WTC11 (cell line): ENCODE results near the gene RTP5. TPM values are rescaled to one million over a fixed set of nuclear protein-coding genes. Genes with fewer than 3 reads are reported as not detected.

Experiments used
- ATAC-seq: fragments of 200-7000 bp; cut with Tn5 transposase; 2 replicates; pipeline ENCODE4 v1.10.0; 2021; ENCODE audit warnings: mild to moderate bottlenecking, moderate library complexity
- CTCF ChIA-PET: fragments of 300-600 bp; sonication (Branson Sonifier 250); formaldehyde crosslinking; loops from one replicate; lab custom pipeline; 2021; ENCODE audit warnings: antibody characterized with exemption; lab: Charles Lee
- POLR2A ChIA-PET: fragments of 350-600 bp; sonication (Branson Sonifier 250); formaldehyde crosslinking; loops from one replicate; lab custom pipeline; 2021; ENCODE audit warnings: antibody characterized with exemption; lab: Charles Lee
- DNase-seq: peaks from one replicate; pipeline ENCODE4 v3.0.0; 2021; ENCODE audit warnings: low spot score
- H3K27ac Mint-ChIP-seq: 2 replicates; pipeline ENCODE4 v1.8.0; 2021; ENCODE audit warnings: mixed read lengths
- H3K27me3 Mint-ChIP-seq: 2 replicates; pipeline ENCODE4 v1.8.0; 2021; ENCODE audit warnings: low read depth, mild to moderate bottlenecking, moderate library complexity, mixed read lengths
- H3K36me3 Mint-ChIP-seq: 2 replicates; pipeline ENCODE4 v1.8.0; 2021; ENCODE audit warnings: mixed read lengths
- H3K4me1 Mint-ChIP-seq: 2 replicates; pipeline ENCODE4 v1.8.0; 2022; ENCODE audit warnings: mixed read lengths
- H3K4me3 Mint-ChIP-seq: 2 replicates; pipeline ENCODE4 v1.8.0; 2021; ENCODE audit warnings: mild to moderate bottlenecking, moderate library complexity, mixed read lengths
- H3K9me3 Mint-ChIP-seq: 2 replicates; pipeline ENCODE4 v1.8.0; 2021; ENCODE audit warnings: mixed read lengths
- CREM ChIP-seq: sonication (generic); formaldehyde crosslinking; IDR thresholded peaks from 2 replicates; pipeline ENCODE4 v1.8.1; 2022; ENCODE audit warnings: mild to moderate bottlenecking, missing genetic modification reagents, moderate library complexity
- GTF2I ChIP-seq: fragments of 250-450 bp; sonication (Bioruptor Pico); conservative IDR thresholded peaks from 2 replicates; pipeline ENCODE4 v1.4.0; 2021; ENCODE audit warnings: mild to moderate bottlenecking
- HMGA2 ChIP-seq: fragments of 250-450 bp; sonication (Bioruptor Pico); IDR thresholded peaks from 2 replicates; pipeline ENCODE4 v1.4.0; 2021; ENCODE audit warnings: mild to moderate bottlenecking, moderate library complexity
- NFYB ChIP-seq: sonication (generic); formaldehyde crosslinking; conservative IDR thresholded peaks from 2 replicates; pipeline ENCODE4 v1.8.0; 2022; ENCODE audit warnings: low read depth, missing genetic modification reagents
- SMAD3 ChIP-seq: sonication (generic); formaldehyde crosslinking; IDR thresholded peaks from 2 replicates; pipeline ENCODE4 v1.8.0; 2022; ENCODE audit warnings: missing genetic modification reagents, mild to moderate bottlenecking, borderline replicate concordance
- SP1 ChIP-seq: sonication (generic); formaldehyde crosslinking; conservative IDR thresholded peaks from 2 replicates; pipeline ENCODE4 v1.8.1; 2022; ENCODE audit warnings: missing genetic modification reagents
- ZNF121 ChIP-seq: sonication (generic); formaldehyde crosslinking; IDR thresholded peaks from 2 replicates; pipeline ENCODE4 v1.8.0; 2023; ENCODE audit warnings: missing genetic modification reagents
- ZNF671 ChIP-seq: fragments of 250-450 bp; sonication (Bioruptor Pico); IDR thresholded peaks from 2 replicates; pipeline ENCODE4 v1.8.0; 2021; ENCODE audit warnings: mild to moderate bottlenecking
- total RNA-seq: library from RNA; stranded (reverse); gene quantifications from 3 replicates; pipeline ENCODE4 v1.2.3, GENCODE V29; 2021
- TF ChIP-seq, protein P1 (sequence below): fragments of 250-450 bp; sonication (Bioruptor Pico); IDR thresholded peaks from 2 replicates; pipeline ENCODE4 v1.9.0; 2021; ENCODE audit warnings: mild to moderate bottlenecking
- TF ChIP-seq, protein P2 (sequence below): sonication (generic); formaldehyde crosslinking; IDR thresholded peaks from 2 replicates; pipeline ENCODE4 v1.8.0; 2022; ENCODE audit warnings: missing genetic modification reagents
- TF ChIP-seq, protein P3 (sequence below): fragments of 250-450 bp; sonication (Bioruptor Pico); IDR thresholded peaks from 2 replicates; pipeline ENCODE4 v1.8.0; 2021; ENCODE audit warnings: mild to moderate bottlenecking
- TF ChIP-seq, protein P4 (sequence below): sonication (generic); formaldehyde crosslinking; IDR thresholded peaks from 2 replicates; pipeline ENCODE4 v1.8.1; 2022; ENCODE audit warnings: missing genetic modification reagents, borderline replicate concordance
- TF ChIP-seq, protein P5 (sequence below): fragments of 200-600 bp; IDR thresholded peaks from 2 replicates; pipeline ENCODE4 v1.8.0; 2022; ENCODE audit warnings: antibody characterized with exemption
- TF ChIP-seq, protein P6 (sequence below): fragments of 250-450 bp; sonication (Bioruptor Pico); IDR thresholded peaks from 2 replicates; pipeline ENCODE4 v1.9.0; 2021; ENCODE audit warnings: mild to moderate bottlenecking, borderline replicate concordance
- TF ChIP-seq, protein P7 (sequence below): fragments of 250-450 bp; sonication (Bioruptor Pico); IDR thresholded peaks from 2 replicates; pipeline ENCODE4 v2.1.2; 2022; ENCODE audit warnings: mild to moderate bottlenecking, moderate library complexity
- TF ChIP-seq, protein P8 (sequence below): sonication (generic); formaldehyde crosslinking; IDR thresholded peaks from 2 replicates; pipeline ENCODE4 v1.8.1; 2022; ENCODE audit warnings: low read depth, missing genetic modification reagents, borderline replicate concordance

Gene RTP5
- total RNA-seq, 1 experiment from 2014 or later, result not detected

DNA sequence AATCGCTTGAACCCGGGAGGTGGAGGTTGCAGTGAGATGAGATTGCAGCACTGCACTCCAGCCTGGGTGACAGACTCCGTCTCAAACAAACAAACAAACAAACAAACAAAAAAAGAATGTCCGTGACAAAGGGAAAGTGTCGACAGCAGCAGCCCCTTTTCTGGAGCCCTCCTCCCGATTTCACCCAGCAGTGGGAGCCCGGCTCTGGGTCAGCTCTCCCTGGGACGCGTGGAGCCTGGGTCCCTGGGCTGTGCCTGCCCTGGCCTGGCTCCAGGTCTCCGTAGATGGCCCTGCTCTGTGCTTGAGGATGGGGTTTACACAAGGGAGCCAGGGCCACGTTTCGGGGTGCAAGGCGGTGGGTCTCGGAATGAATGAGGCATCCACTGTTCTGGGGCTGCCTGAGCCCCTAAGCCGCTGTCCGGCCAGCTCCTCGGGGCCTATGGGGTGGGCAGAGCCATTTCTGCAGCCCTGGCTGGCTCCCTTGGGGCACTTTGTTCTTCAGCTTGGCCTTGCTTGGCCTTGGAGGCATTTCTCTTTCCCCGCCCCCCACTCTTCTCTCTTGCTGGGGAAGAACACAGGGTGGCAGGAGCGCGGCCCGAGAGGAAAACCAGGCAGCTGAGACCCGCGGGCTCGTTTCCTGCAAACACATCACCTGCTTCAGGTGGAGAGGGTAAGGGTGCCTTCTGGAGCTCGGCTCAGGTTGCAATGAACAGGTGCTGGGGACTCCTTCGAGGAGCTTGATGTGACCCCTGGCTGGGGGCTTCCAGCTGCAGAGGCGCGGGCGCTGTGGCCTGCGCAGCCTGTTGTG is 29.1 kb downstream of the RTP5 start:
- CTCF ChIA-PET, result no interaction called here
- Mint-ChIP-seq H3K4me3 (no peak overlapping the region), H3K27ac (no peak overlapping the region), H3K36me3 (peaks cover 6% of the 10 kb centered on the region; the same call in 1 of the 2 replicates), H3K27me3 (no peaks in the 10 kb centered on the region), H3K9me3 (no peaks in the 10 kb centered on the region), H3K4me1 (peaks cover 34% of the 10 kb centered on the region)
- POLR2A ChIA-PET, result no interaction called here
- ATAC-seq (no peak), DNase-seq (no peak)
- TF ChIP-seq, protein P1, sequence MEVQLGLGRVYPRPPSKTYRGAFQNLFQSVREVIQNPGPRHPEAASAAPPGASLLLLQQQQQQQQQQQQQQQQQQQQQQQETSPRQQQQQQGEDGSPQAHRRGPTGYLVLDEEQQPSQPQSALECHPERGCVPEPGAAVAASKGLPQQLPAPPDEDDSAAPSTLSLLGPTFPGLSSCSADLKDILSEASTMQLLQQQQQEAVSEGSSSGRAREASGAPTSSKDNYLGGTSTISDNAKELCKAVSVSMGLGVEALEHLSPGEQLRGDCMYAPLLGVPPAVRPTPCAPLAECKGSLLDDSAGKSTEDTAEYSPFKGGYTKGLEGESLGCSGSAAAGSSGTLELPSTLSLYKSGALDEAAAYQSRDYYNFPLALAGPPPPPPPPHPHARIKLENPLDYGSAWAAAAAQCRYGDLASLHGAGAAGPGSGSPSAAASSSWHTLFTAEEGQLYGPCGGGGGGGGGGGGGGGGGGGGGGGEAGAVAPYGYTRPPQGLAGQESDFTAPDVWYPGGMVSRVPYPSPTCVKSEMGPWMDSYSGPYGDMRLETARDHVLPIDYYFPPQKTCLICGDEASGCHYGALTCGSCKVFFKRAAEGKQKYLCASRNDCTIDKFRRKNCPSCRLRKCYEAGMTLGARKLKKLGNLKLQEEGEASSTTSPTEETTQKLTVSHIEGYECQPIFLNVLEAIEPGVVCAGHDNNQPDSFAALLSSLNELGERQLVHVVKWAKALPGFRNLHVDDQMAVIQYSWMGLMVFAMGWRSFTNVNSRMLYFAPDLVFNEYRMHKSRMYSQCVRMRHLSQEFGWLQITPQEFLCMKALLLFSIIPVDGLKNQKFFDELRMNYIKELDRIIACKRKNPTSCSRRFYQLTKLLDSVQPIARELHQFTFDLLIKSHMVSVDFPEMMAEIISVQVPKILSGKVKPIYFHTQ (CRISPR knock-in tag), result no peak
- TF ChIP-seq NFYB (CRISPR knock-in tag) (no peak), GTF2I (CRISPR knock-in tag) (no peak), HMGA2 (no peak), SMAD3 (CRISPR knock-in tag) (no peak), ZNF671 (no peak), CREM (no peak), SP1 (no peak), ZNF121 (CRISPR knock-in tag) (no peak)
- TF ChIP-seq, protein P2, sequence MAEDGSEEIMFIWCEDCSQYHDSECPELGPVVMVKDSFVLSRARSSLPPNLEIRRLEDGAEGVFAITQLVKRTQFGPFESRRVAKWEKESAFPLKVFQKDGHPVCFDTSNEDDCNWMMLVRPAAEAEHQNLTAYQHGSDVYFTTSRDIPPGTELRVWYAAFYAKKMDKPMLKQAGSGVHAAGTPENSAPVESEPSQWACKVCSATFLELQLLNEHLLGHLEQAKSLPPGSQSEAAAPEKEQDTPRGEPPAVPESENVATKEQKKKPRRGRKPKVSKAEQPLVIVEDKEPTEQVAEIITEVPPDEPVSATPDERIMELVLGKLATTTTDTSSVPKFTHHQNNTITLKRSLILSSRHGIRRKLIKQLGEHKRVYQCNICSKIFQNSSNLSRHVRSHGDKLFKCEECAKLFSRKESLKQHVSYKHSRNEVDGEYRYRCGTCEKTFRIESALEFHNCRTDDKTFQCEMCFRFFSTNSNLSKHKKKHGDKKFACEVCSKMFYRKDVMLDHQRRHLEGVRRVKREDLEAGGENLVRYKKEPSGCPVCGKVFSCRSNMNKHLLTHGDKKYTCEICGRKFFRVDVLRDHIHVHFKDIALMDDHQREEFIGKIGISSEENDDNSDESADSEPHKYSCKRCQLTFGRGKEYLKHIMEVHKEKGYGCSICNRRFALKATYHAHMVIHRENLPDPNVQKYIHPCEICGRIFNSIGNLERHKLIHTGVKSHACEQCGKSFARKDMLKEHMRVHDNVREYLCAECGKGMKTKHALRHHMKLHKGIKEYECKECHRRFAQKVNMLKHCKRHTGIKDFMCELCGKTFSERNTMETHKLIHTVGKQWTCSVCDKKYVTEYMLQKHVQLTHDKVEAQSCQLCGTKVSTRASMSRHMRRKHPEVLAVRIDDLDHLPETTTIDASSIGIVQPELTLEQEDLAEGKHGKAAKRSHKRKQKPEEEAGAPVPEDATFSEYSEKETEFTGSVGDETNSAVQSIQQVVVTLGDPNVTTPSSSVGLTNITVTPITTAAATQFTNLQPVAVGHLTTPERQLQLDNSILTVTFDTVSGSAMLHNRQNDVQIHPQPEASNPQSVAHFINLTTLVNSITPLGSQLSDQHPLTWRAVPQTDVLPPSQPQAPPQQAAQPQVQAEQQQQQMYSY (CRISPR knock-in tag), result no peak
- TF ChIP-seq, protein P3, sequence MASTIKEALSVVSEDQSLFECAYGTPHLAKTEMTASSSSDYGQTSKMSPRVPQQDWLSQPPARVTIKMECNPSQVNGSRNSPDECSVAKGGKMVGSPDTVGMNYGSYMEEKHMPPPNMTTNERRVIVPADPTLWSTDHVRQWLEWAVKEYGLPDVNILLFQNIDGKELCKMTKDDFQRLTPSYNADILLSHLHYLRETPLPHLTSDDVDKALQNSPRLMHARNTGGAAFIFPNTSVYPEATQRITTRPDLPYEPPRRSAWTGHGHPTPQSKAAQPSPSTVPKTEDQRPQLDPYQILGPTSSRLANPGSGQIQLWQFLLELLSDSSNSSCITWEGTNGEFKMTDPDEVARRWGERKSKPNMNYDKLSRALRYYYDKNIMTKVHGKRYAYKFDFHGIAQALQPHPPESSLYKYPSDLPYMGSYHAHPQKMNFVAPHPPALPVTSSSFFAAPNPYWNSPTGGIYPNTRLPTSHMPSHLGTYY, result no peak
- TF ChIP-seq, protein P4, sequence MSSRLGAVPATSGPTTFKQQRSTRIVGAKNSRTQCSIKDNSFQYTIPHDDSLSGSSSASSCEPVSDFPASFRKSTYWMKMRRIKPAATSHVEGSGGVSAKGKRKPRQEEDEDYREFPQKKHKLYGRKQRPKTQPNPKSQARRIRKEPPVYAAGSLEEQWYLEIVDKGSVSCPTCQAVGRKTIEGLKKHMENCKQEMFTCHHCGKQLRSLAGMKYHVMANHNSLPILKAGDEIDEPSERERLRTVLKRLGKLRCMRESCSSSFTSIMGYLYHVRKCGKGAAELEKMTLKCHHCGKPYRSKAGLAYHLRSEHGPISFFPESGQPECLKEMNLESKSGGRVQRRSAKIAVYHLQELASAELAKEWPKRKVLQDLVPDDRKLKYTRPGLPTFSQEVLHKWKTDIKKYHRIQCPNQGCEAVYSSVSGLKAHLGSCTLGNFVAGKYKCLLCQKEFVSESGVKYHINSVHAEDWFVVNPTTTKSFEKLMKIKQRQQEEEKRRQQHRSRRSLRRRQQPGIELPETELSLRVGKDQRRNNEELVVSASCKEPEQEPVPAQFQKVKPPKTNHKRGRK (CRISPR knock-in tag), result no peak
- TF ChIP-seq, protein P5, sequence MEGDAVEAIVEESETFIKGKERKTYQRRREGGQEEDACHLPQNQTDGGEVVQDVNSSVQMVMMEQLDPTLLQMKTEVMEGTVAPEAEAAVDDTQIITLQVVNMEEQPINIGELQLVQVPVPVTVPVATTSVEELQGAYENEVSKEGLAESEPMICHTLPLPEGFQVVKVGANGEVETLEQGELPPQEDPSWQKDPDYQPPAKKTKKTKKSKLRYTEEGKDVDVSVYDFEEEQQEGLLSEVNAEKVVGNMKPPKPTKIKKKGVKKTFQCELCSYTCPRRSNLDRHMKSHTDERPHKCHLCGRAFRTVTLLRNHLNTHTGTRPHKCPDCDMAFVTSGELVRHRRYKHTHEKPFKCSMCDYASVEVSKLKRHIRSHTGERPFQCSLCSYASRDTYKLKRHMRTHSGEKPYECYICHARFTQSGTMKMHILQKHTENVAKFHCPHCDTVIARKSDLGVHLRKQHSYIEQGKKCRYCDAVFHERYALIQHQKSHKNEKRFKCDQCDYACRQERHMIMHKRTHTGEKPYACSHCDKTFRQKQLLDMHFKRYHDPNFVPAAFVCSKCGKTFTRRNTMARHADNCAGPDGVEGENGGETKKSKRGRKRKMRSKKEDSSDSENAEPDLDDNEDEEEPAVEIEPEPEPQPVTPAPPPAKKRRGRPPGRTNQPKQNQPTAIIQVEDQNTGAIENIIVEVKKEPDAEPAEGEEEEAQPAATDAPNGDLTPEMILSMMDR, result no peak
- TF ChIP-seq, protein P6, sequence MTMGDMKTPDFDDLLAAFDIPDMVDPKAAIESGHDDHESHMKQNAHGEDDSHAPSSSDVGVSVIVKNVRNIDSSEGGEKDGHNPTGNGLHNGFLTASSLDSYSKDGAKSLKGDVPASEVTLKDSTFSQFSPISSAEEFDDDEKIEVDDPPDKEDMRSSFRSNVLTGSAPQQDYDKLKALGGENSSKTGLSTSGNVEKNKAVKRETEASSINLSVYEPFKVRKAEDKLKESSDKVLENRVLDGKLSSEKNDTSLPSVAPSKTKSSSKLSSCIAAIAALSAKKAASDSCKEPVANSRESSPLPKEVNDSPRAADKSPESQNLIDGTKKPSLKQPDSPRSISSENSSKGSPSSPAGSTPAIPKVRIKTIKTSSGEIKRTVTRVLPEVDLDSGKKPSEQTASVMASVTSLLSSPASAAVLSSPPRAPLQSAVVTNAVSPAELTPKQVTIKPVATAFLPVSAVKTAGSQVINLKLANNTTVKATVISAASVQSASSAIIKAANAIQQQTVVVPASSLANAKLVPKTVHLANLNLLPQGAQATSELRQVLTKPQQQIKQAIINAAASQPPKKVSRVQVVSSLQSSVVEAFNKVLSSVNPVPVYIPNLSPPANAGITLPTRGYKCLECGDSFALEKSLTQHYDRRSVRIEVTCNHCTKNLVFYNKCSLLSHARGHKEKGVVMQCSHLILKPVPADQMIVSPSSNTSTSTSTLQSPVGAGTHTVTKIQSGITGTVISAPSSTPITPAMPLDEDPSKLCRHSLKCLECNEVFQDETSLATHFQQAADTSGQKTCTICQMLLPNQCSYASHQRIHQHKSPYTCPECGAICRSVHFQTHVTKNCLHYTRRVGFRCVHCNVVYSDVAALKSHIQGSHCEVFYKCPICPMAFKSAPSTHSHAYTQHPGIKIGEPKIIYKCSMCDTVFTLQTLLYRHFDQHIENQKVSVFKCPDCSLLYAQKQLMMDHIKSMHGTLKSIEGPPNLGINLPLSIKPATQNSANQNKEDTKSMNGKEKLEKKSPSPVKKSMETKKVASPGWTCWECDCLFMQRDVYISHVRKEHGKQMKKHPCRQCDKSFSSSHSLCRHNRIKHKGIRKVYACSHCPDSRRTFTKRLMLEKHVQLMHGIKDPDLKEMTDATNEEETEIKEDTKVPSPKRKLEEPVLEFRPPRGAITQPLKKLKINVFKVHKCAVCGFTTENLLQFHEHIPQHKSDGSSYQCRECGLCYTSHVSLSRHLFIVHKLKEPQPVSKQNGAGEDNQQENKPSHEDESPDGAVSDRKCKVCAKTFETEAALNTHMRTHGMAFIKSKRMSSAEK (CRISPR knock-in tag), result no peak
- TF ChIP-seq, protein P7, sequence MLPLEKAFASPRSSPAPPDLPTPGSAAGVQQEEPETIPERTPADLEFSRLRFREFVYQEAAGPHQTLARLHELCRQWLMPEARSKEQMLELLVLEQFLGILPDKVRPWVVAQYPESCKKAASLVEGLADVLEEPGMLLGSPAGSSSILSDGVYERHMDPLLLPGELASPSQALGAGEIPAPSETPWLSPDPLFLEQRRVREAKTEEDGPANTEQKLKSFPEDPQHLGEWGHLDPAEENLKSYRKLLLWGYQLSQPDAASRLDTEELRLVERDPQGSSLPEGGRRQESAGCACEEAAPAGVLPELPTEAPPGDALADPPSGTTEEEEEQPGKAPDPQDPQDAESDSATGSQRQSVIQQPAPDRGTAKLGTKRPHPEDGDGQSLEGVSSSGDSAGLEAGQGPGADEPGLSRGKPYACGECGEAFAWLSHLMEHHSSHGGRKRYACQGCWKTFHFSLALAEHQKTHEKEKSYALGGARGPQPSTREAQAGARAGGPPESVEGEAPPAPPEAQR (CRISPR knock-in tag), result no peak
- TF ChIP-seq, protein P8, sequence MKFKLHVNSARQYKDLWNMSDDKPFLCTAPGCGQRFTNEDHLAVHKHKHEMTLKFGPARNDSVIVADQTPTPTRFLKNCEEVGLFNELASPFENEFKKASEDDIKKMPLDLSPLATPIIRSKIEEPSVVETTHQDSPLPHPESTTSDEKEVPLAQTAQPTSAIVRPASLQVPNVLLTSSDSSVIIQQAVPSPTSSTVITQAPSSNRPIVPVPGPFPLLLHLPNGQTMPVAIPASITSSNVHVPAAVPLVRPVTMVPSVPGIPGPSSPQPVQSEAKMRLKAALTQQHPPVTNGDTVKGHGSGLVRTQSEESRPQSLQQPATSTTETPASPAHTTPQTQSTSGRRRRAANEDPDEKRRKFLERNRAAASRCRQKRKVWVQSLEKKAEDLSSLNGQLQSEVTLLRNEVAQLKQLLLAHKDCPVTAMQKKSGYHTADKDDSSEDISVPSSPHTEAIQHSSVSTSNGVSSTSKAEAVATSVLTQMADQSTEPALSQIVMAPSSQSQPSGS (CRISPR knock-in tag), result no peak
